HEK293 (cell line): ENCODE results near the gene USP3.

Experiments used
- CTCF ChIA-PET: fragments of 350-600 bp; formaldehyde crosslinking; extraction: SDS; loops from one replicate; lab custom pipeline; 2021; ENCODE audit warnings: antibody characterized with exemption; lab: Yijun Ruan, JAX
- POLR2A ChIA-PET: fragments of 300-600 bp; formaldehyde crosslinking; extraction: SDS; loops from one replicate; lab custom pipeline; 2020; ENCODE audit warnings: antibody characterized with exemption, inconsistent platforms; lab: Yijun Ruan, JAX
- H3K27ac ChIP-seq: fragments of 200-500 bp; sonication (Bioruptor generic); 2 replicates; pipeline ENCODE4 v1.5.1; 2014; ENCODE audit warnings: low read depth, low read length, control low read depth, inconsistent platforms; ENCODE audit errors: extremely low read depth
- H3K36me3 ChIP-seq, 2 experiments: fragments of 200-500 bp in 1 of 2; sonication (Bioruptor generic) in 1 of 2; 1 replicate in 1 of 2; 2 replicates in 1 of 2; pipeline ENCODE4 v1.5.1; 2014 to 2017; ENCODE audit warnings: inconsistent platforms in 2 of 2, low read length in 2 of 2; ENCODE audit not compliant: control insufficient read depth in 2 of 2, insufficient read depth in 1 of 2
- H3K4me1 ChIP-seq: fragments of 200-500 bp; sonication (Bioruptor generic); 2 replicates; pipeline ENCODE4 v1.5.1; 2014; ENCODE audit warnings: mild to moderate bottlenecking, low read length, inconsistent platforms; ENCODE audit not compliant: control insufficient read depth, insufficient read depth
- H3K4me3 ChIP-seq: 2 replicates; pipeline ENCODE4 v1.5.1; 2011; ENCODE audit warnings: low read depth, mild to moderate bottlenecking, control low read depth, low read length, moderate library complexity
- H3K9me3 ChIP-seq: fragments of 200-500 bp; sonication (Bioruptor generic); 2 replicates; pipeline ENCODE4 v1.5.1; 2014; ENCODE audit warnings: low read depth, low read length, inconsistent platforms; ENCODE audit not compliant: control insufficient read depth, insufficient read depth
- ATF2 ChIP-seq: fragments of 450-650 bp; formaldehyde crosslinking; IDR thresholded peaks from 2 replicates; pipeline ENCODE4 v1.5.1; 2016; ENCODE audit warnings: missing biosample characterization, missing genetic modification characterization, low read depth
- ELK4 ChIP-seq: IDR thresholded peaks from 2 replicates; pipeline ENCODE4 v1.6.1; 2011; ENCODE audit warnings: mild to moderate bottlenecking, low read depth, low read length, borderline replicate concordance
- GLIS1 ChIP-seq: fragments of 450-650 bp; formaldehyde crosslinking; IDR thresholded peaks from 2 replicates; pipeline ENCODE4 v1.5.1; 2016; ENCODE audit warnings: missing biosample characterization, missing genetic modification characterization
- KLF1 ChIP-seq: fragments of 450-650 bp; formaldehyde crosslinking; IDR thresholded peaks from 2 replicates; pipeline ENCODE4 v1.5.1; 2016; ENCODE audit warnings: missing biosample characterization, missing genetic modification characterization
- PRDM6 ChIP-seq: fragments of 450-650 bp; formaldehyde crosslinking; IDR thresholded peaks from 2 replicates; pipeline ENCODE4 v1.5.1; 2017; ENCODE audit warnings: missing biosample characterization, missing genetic modification characterization
- RBAK ChIP-seq: fragments of 450-650 bp; formaldehyde crosslinking; IDR thresholded peaks from 2 replicates; pipeline ENCODE4 v1.5.1; 2016; ENCODE audit warnings: missing biosample characterization, missing genetic modification characterization
- REPIN1 ChIP-seq: fragments of 450-650 bp; formaldehyde crosslinking; IDR thresholded peaks from 2 replicates; pipeline ENCODE4 v1.5.1; 2017; ENCODE audit warnings: missing biosample characterization, missing genetic modification characterization, low read depth
- SP3 ChIP-seq: fragments of 450-650 bp; formaldehyde crosslinking; IDR thresholded peaks from 2 replicates; pipeline ENCODE4 v1.5.1; 2016; ENCODE audit warnings: missing biosample characterization, missing genetic modification characterization
- ZBTB1 ChIP-seq: fragments of 450-650 bp; formaldehyde crosslinking; IDR thresholded peaks from 2 replicates; pipeline ENCODE4 v1.5.1; 2016; ENCODE audit warnings: missing biosample characterization, missing genetic modification characterization
- ZBTB8A ChIP-seq: fragments of 450-650 bp; formaldehyde crosslinking; IDR thresholded peaks from 2 replicates; pipeline ENCODE4 v1.5.1; 2016; ENCODE audit warnings: missing biosample characterization, missing genetic modification characterization
- ZNF133 ChIP-seq: fragments of 450-650 bp; formaldehyde crosslinking; IDR thresholded peaks from 2 replicates; pipeline ENCODE4 v1.5.1; 2016; ENCODE audit warnings: missing biosample characterization, missing genetic modification characterization
- ZNF223 ChIP-seq: fragments of 450-650 bp; formaldehyde crosslinking; IDR thresholded peaks from 2 replicates; pipeline ENCODE4 v1.5.1; 2016; ENCODE audit warnings: missing biosample characterization, missing genetic modification characterization
- ZNF510 ChIP-seq: fragments of 450-650 bp; formaldehyde crosslinking; IDR thresholded peaks from 2 replicates; pipeline ENCODE4 v1.5.1; 2018; ENCODE audit warnings: mild to moderate bottlenecking, missing genetic modification characterization, missing biosample characterization; ENCODE audit not compliant: insufficient replicate concordance
- ZNF529 ChIP-seq: fragments of 450-650 bp; formaldehyde crosslinking; IDR thresholded peaks from 2 replicates; pipeline ENCODE4 v1.5.1; 2017; ENCODE audit warnings: missing genetic modification characterization, missing biosample characterization; ENCODE audit not compliant: insufficient replicate concordance
- ZNF561 ChIP-seq: fragments of 450-650 bp; IDR thresholded peaks from 2 replicates; pipeline ENCODE4 v1.5.1; 2018; ENCODE audit warnings: missing biosample characterization, missing genetic modification characterization, borderline replicate concordance
- ZNF701 ChIP-seq: fragments of 450-650 bp; formaldehyde crosslinking; IDR thresholded peaks from 2 replicates; pipeline ENCODE4 v1.5.1; 2016; ENCODE audit warnings: missing biosample characterization, missing genetic modification characterization
- ZNF792 ChIP-seq: fragments of 450-650 bp; formaldehyde crosslinking; IDR thresholded peaks from 2 replicates; pipeline ENCODE4 v1.5.1; 2016; ENCODE audit warnings: missing biosample characterization, missing genetic modification characterization
- ZNF837 ChIP-seq: fragments of 450-650 bp; formaldehyde crosslinking; IDR thresholded peaks from 2 replicates; pipeline ENCODE4 v1.5.1; 2016; ENCODE audit warnings: missing biosample characterization, missing genetic modification characterization
- TF ChIP-seq, protein P1 (sequence below): fragments of 450-650 bp; formaldehyde crosslinking; IDR thresholded peaks from 2 replicates; pipeline ENCODE4 v1.5.1; 2016; ENCODE audit warnings: missing biosample characterization, missing genetic modification characterization
- TF ChIP-seq, protein P2 (sequence below): fragments of 450-650 bp; formaldehyde crosslinking; IDR thresholded peaks from 2 replicates; pipeline ENCODE4 v1.5.1; 2017; ENCODE audit warnings: missing biosample characterization, missing genetic modification characterization
- TF ChIP-seq, protein P3 (sequence below): fragments of 450-650 bp; formaldehyde crosslinking; IDR thresholded peaks from 2 replicates; pipeline ENCODE4 v1.5.1; 2017; ENCODE audit warnings: missing biosample characterization, missing genetic modification characterization

USP3 gene

DNA sequence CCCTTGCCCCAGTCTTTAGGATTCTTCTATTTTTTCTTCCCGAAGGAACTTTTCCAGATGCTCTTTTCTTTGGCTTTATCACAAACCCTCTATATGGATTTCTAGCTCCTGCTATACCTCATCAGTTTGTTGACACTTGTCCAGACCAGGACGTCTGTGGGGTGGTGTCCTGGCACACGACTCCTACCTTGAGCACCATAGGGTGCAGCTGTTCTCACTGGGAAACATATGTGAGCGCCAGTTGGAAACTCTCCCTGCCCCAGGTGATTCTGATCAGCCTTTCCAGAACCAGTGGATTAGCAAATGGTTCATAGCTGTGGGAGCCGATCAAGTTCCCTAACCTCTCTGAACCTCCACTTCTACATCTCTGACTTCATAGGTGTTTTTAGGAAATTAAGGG lies 40.6 kb upstream of the USP3 start (continued):
- TF ChIP-seq, protein P1, sequence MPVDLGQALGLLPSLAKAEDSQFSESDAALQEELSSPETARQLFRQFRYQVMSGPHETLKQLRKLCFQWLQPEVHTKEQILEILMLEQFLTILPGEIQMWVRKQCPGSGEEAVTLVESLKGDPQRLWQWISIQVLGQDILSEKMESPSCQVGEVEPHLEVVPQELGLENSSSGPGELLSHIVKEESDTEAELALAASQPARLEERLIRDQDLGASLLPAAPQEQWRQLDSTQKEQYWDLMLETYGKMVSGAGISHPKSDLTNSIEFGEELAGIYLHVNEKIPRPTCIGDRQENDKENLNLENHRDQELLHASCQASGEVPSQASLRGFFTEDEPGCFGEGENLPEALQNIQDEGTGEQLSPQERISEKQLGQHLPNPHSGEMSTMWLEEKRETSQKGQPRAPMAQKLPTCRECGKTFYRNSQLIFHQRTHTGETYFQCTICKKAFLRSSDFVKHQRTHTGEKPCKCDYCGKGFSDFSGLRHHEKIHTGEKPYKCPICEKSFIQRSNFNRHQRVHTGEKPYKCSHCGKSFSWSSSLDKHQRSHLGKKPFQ = no peak
- no peak for TF ChIP-seq RBAK (tag by site-specific recombination)
- TF ChIP-seq SP3 (tag by site-specific recombination) = no peak

- no peaks in the 10 kb centered on the region for H3K9me3 ChIP-seq
- TF ChIP-seq ZNF510 (no peak), PRDM6 (tag by site-specific recombination) (peak; percentile 50)
- H3K4me1 ChIP-seq = no peaks in the 10 kb centered on the region; the same call in 1 of the 2 replicates
- H3K27ac ChIP-seq = no peak overlapping the region
- ChIA-PET POLR2A (no interaction called here), CTCF (no interaction called here)
- H3K4me3 ChIP-seq = no peak overlapping the region
- no peaks in the 10 kb centered on the region for H3K36me3 ChIP-seq
Measured at GRCh38 chr15:63465104-63465503, 39.3 kb upstream of the USP3 start.

GRCh38 chr15:63466378-63467192 lies 37.8 kb upstream of the USP3 start:
- Histone ChIP-seq H3K4me1 (no peaks in the 10 kb centered on the region; the same call in 1 of the 2 replicates), H3K4me3 (no peak overlapping the region), H3K9me3 (no peaks in the 10 kb centered on the region), H3K27ac (no peak overlapping the region), H3K36me3 (no peaks in the 10 kb centered on the region)
- CTCF ChIA-PET = interaction anchor here (0.6 to 2.4 kb wide), 18 partner anchors 10 to 1116 kb away, joined by 3 to 16 read pairs (median 4); partner anchors contain the start of gene USP3
- POLR2A ChIA-PET = interaction anchor here (0.6 to 1.2 kb wide), 3 partner anchors 10 to 38 kb away, joined by 3 read pairs; partner anchors contain the start of gene USP3
- TF ChIP-seq ZBTB1 (tag by site-specific recombination) = no peak
- TF ChIP-seq ZNF701 (tag by site-specific recombination) = no peak
- no peak for TF ChIP-seq ZNF561 (tag by site-specific recombination)
- TF ChIP-seq, protein P2, sequence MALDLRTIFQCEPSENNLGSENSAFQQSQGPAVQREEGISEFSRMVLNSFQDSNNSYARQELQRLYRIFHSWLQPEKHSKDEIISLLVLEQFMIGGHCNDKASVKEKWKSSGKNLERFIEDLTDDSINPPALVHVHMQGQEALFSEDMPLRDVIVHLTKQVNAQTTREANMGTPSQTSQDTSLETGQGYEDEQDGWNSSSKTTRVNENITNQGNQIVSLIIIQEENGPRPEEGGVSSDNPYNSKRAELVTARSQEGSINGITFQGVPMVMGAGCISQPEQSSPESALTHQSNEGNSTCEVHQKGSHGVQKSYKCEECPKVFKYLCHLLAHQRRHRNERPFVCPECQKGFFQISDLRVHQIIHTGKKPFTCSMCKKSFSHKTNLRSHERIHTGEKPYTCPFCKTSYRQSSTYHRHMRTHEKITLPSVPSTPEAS (tag by site-specific recombination) = no peak
- TF ChIP-seq ZNF223 (tag by site-specific recombination) = no peak
- TF ChIP-seq ZNF529 (tag by site-specific recombination) = no peak
- TF ChIP-seq ZNF133 (tag by site-specific recombination) = no peak
- TF ChIP-seq ATF2 = no peak
- peak; percentile 26; the same call in 1 of the 2 replicates for TF ChIP-seq GLIS1
- TF ChIP-seq ZNF792 (tag by site-specific recombination) = no peak
- no peak for TF ChIP-seq ZBTB8A
- TF ChIP-seq PRDM6 (tag by site-specific recombination) = no peak
- TF ChIP-seq, protein P3, sequence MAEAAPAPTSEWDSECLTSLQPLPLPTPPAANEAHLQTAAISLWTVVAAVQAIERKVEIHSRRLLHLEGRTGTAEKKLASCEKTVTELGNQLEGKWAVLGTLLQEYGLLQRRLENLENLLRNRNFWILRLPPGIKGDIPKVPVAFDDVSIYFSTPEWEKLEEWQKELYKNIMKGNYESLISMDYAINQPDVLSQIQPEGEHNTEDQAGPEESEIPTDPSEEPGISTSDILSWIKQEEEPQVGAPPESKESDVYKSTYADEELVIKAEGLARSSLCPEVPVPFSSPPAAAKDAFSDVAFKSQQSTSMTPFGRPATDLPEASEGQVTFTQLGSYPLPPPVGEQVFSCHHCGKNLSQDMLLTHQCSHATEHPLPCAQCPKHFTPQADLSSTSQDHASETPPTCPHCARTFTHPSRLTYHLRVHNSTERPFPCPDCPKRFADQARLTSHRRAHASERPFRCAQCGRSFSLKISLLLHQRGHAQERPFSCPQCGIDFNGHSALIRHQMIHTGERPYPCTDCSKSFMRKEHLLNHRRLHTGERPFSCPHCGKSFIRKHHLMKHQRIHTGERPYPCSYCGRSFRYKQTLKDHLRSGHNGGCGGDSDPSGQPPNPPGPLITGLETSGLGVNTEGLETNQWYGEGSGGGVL (tag by site-specific recombination) = no peak; the same call in 1 of the 2 replicates
- no peak for TF ChIP-seq REPIN1 (tag by site-specific recombination)
- TF ChIP-seq ELK4 = no peak
- TF ChIP-seq KLF1 (tag by site-specific recombination) = peak; percentile 31; the same call in 1 of the 2 replicates
- TF ChIP-seq ZNF837 = no peak
